Keratinocyte (primary cell): Measurements from ENCODE around the gene SERTAD4. TPM values are rescaled to one million over a fixed set of nuclear protein-coding genes. Genes with fewer than 3 reads are reported as not detected.

ENCODE experiments used
- DNase-seq: peaks from one replicate; pipeline ENCODE4 v3.0.0-alpha.2; 2011; ENCODE audit warnings: low read depth, missing footprints, low spot score
- FAIRE-seq: peaks from 2 replicates; lab custom pipeline; 2011; peaks lifted over from hg19 to GRCh38; lab: Jason Lieb, UNC
- H2AFZ ChIP-seq: 2 replicates; pipeline ENCODE4 v1.6.0; 2012; ENCODE audit warnings: low read length, control low read depth, inconsistent platforms; ENCODE audit not compliant: control insufficient read depth
- H3K27ac ChIP-seq: 2 replicates; pipeline ENCODE4 v1.5.1; 2011; ENCODE audit warnings: low read length; ENCODE audit not compliant: control insufficient read depth, insufficient read depth
- H3K27me3 ChIP-seq: 3 replicates; pipeline ENCODE4 v1.6.0; 2011; ENCODE audit warnings: low read length; ENCODE audit not compliant: control insufficient read depth, insufficient read depth; ENCODE audit errors: extremely low read depth
- H3K36me3 ChIP-seq, 2 experiments: 2 replicates in 1 of 2; 3 replicates in 1 of 2; pipeline ENCODE4 v1.5.1; 2011; ENCODE audit warnings: low read length in 2 of 2, mild to moderate bottlenecking in 1 of 2; ENCODE audit not compliant: control insufficient read depth in 2 of 2, insufficient read depth in 2 of 2; ENCODE audit errors: extremely low read depth in 1 of 2
- H3K4me1 ChIP-seq: 3 replicates; pipeline ENCODE4 v1.5.1; 2011; ENCODE audit warnings: low read length; ENCODE audit not compliant: control insufficient read depth, insufficient read depth; ENCODE audit errors: extremely low read depth
- H3K4me2 ChIP-seq: 3 replicates; pipeline ENCODE4 v1.6.0; 2011; ENCODE audit warnings: low read depth, low read length; ENCODE audit not compliant: control insufficient read depth, insufficient read depth; ENCODE audit errors: extremely low read depth
- H3K4me3 ChIP-seq, 3 experiments: fragments of 200-600 bp in 1 of 3; sonication (generic) in 1 of 3; 2 replicates in 2 of 3; 3 replicates in 1 of 3; pipeline ENCODE4 v1.5.1; 2011 to 2016; ENCODE audit warnings: low read length in 3 of 3, mild to moderate bottlenecking in 3 of 3, control low read depth in 2 of 3, inconsistent platforms in 1 of 3, low read depth in 1 of 3, mixed read lengths in 1 of 3, mixed run types in 1 of 3, moderate library complexity in 1 of 3; ENCODE audit not compliant: control insufficient read depth in 2 of 3, insufficient read depth in 2 of 3; ENCODE audit errors: extremely low read depth in 1 of 3
- H3K79me2 ChIP-seq: 2 replicates; pipeline ENCODE4 v1.6.0; 2012; ENCODE audit warnings: low read length; ENCODE audit not compliant: control insufficient read depth, insufficient read depth
- H3K9ac ChIP-seq: 3 replicates; pipeline ENCODE4 v1.6.0; 2011; ENCODE audit warnings: low read length; ENCODE audit not compliant: control insufficient read depth, insufficient read depth; ENCODE audit errors: extremely low read depth
- H3K9me1 ChIP-seq: 3 replicates; pipeline ENCODE4 v1.6.0; 2011; ENCODE audit warnings: low read length; ENCODE audit not compliant: control insufficient read depth, insufficient read depth; ENCODE audit errors: extremely low read depth
- H3K9me3 ChIP-seq: 2 replicates; pipeline ENCODE4 v1.5.1; 2012; ENCODE audit warnings: low read depth, low read length; ENCODE audit not compliant: control insufficient read depth
- H4K20me1 ChIP-seq: 3 replicates; pipeline ENCODE4 v1.6.0; 2011; ENCODE audit warnings: low read length; ENCODE audit not compliant: control insufficient read depth, insufficient read depth; ENCODE audit errors: extremely low read depth
- EZH2 ChIP-seq: IDR thresholded peaks from one replicate; pipeline ENCODE4 v1.6.1; 2012; ENCODE audit warnings: inconsistent platforms, mild to moderate bottlenecking, low read length, moderate library complexity
- dilution Hi-C: fragments of 300-500 bp; cut with MboI; formaldehyde crosslinking; loops from one replicate; pipeline ENCODE4 v1.7.0; 2020; ENCODE audit warnings: low sequenced_read_pairs; ENCODE audit not compliant: extremely low pct_ligation_motif_present
- polyA plus RNA-seq, 5 experiments: library from polyadenylated mRNA; depleted of rRNA in 3 of 5; stranded (reverse) in 3 of 5; stranded (forward) in 1 of 5; unstranded in 1 of 5; fragments of >200 nt; gene quantifications; 1 replicate in 1 of 5; 2 replicates in 3 of 5; 3 replicates in 1 of 5; pipeline versions ENCODE4 v1.2.1 to v1.2.3, GENCODE V29; 2011 to 2012; ENCODE audit warnings: missing spikeins in 2 of 5, low read depth in 1 of 5, low replicate concordance in 1 of 5
- TF ChIP-seq, protein P1 (sequence below), 3 experiments: IDR thresholded peaks in 1 of 3; conservative IDR thresholded peaks in 1 of 3; optimal IDR thresholded peaks in 1 of 3; 2 replicates in 2 of 3; 3 replicates in 1 of 3; pipeline versions ENCODE3 to v1.5.1; 2011; ENCODE audit warnings: low read length in 3 of 3, mild to moderate bottlenecking in 3 of 3, moderate library complexity in 2 of 3, control low read depth in 1 of 3, inconsistent platforms in 1 of 3; ENCODE audit not compliant: insufficient read depth in 2 of 3; ENCODE audit errors: extremely low read depth in 1 of 3

SERTAD4 gene
- polyA plus RNA-seq, 1 donor (not counting 4 experiments of a cell fraction or from before 2014, with no cell fraction given), result 3.4 TPM

DNA sequence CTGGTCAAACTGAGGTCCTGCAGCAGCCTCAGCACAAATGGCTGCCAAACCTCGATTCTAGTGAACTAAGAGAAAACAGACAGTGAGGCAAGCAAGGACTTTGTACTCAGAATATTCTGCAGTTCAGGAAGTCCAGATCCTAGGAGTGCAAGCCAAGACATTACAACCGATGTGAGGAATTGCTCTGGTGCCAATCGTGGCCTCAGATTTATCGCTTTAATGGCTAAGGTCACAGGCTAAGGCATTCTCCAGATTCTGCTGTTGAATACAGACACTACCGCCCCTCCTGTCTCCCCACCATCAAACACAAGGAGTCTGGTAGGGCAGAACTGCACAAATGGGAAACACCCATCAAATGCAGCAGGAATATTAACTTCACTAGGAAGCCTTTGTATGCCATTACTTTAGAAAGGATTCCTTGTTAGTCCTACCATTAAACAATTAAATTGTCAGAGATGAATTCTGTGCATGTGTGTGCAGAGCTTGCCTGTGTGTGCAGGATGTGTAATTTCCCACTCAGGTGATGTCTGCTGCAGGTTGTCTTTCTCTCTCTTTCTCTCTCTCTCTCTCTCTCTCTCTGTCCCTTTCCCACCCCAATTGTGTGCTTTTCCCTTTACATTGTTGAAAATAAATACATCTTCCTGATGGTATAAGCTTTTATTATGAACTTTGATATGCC is 9.2 kb upstream of the SERTAD4 start:
- H3K9me1 ChIP-seq, result no peaks in the 10 kb centered on the region
- DNase-seq, result no peak
- dilution Hi-C loops, result no loop called here

DNA sequence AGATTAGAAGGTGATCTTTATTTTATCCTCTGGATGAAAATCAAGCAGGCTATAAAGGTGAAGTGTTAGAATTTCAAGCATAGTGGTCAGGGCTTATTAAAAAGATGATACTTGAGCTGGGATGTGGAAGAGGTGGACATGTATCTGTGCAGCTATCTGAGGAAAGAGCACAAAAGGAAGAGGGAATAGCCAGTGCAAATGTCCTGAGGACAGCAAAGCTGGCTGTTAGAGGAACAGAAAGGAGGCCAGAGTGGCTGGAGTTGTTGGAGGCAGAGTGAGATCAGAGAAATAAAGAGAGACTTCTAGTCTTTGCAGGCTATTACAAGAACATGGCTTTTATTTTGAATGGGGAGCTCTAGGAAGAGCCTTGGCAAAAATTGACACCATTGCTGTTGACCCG is 4.4 kb upstream of the SERTAD4 start:
- H3K36me3 ChIP-seq, result no peaks in the 10 kb centered on the region
- H3K79me2 ChIP-seq, result no peaks in the 10 kb centered on the region
- H3K9me3 ChIP-seq, result no peaks in the 10 kb centered on the region
- H3K9me1 ChIP-seq, result no peaks in the 10 kb centered on the region
- DNase-seq (no peak), FAIRE-seq (no peak)
- dilution Hi-C loops, result no loop called here
- TF ChIP-seq, protein P1, sequence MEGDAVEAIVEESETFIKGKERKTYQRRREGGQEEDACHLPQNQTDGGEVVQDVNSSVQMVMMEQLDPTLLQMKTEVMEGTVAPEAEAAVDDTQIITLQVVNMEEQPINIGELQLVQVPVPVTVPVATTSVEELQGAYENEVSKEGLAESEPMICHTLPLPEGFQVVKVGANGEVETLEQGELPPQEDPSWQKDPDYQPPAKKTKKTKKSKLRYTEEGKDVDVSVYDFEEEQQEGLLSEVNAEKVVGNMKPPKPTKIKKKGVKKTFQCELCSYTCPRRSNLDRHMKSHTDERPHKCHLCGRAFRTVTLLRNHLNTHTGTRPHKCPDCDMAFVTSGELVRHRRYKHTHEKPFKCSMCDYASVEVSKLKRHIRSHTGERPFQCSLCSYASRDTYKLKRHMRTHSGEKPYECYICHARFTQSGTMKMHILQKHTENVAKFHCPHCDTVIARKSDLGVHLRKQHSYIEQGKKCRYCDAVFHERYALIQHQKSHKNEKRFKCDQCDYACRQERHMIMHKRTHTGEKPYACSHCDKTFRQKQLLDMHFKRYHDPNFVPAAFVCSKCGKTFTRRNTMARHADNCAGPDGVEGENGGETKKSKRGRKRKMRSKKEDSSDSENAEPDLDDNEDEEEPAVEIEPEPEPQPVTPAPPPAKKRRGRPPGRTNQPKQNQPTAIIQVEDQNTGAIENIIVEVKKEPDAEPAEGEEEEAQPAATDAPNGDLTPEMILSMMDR (optimal IDR thresholded peaks at IDR 0.05 in 1 of 3, IDR thresholded peaks at IDR 0.05 in 1 of 3, conservative IDR thresholded peaks at IDR 0.05 in 1 of 3; ENCODE audit: extremely low read depth in 1 of 3, insufficient read depth in 2 of 3, low read length in 3 of 3), result no peak
- no peak for TF ChIP-seq EZH2
- no peak overlapping the region for H2AFZ ChIP-seq
- H3K27ac ChIP-seq, result no peak overlapping the region
- H3K4me1 ChIP-seq, result peaks cover 10% of the 10 kb centered on the region
- no peak overlapping the region for H3K4me2 ChIP-seq
- no peaks in the 10 kb centered on the region for H4K20me1 ChIP-seq
- no peak overlapping the region for H3K9ac ChIP-seq
- no peak overlapping the region for H3K4me3 ChIP-seq
- no peaks in the 10 kb centered on the region for H3K27me3 ChIP-seq

More for the DNA sequence above, 9.2 kb upstream of the SERTAD4 start:
- H3K4me2 ChIP-seq, result no peak overlapping the region
- H3K79me2 ChIP-seq, result no peaks in the 10 kb centered on the region
- H3K27ac ChIP-seq, result no peak overlapping the region
- no peaks in the 10 kb centered on the region for H3K9me3 ChIP-seq
- no peak for FAIRE-seq
- peaks cover 13% of the 10 kb centered on the region for H3K4me1 ChIP-seq
- H3K4me3 ChIP-seq, result no peak overlapping the region
- H4K20me1 ChIP-seq, result no peaks in the 10 kb centered on the region
- H3K9ac ChIP-seq, result no peak overlapping the region
- no peaks in the 10 kb centered on the region for H3K27me3 ChIP-seq
- H2AFZ ChIP-seq, result peak overlapping the region; percentile 67
- no peak for TF ChIP-seq EZH2
- TF ChIP-seq, protein P1 (optimal IDR thresholded peaks at IDR 0.05 in 1 of 3, IDR thresholded peaks at IDR 0.05 in 1 of 3, conservative IDR thresholded peaks at IDR 0.05 in 1 of 3; ENCODE audit: extremely low read depth in 1 of 3, insufficient read depth in 2 of 3, low read length in 3 of 3), result no peak
- no peaks in the 10 kb centered on the region for H3K36me3 ChIP-seq
